ENCODE results near the gene LRRN4CL.
"Not testable (repeated sequence)": the region's sequence is repeated elsewhere in the genome, so short reads cannot be mapped to it uniquely, and the experiment has no call there.

The LRRN4CL gene

DNA sequence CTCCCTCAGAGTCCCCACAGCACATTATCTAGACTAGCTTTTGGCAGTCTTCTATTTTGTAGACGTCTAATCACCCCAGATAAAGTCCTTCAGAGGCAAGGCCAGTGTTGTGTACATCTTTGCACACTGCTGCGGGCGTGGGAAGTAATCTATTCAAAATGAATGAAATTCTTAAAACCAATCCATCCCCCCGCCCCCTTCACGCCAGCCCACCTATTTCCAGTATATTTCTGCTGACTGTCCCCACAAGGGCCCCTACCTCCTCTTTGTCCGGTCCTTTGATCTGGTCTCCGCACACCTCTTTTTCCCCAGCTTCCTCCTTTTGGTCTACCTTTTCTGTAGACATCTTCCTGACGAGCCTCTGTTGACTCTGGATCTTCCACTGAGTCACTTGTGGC is 17.5 kb upstream of the LRRN4CL start:
- in situ Hi-C loops (cut with HindIII; ENCODE audit: low pct_unique_long_range_greater_than_20kb, low sequenced_read_pairs) = no loop called here
- DNase-seq (ENCODE audit: low read depth in 1 of 2, low spot score in 1 of 2) = no peak
- no peak for TF ChIP-seq JUND (IDR thresholded peaks at IDR 0.05; ENCODE audit: low read depth)

DNA sequence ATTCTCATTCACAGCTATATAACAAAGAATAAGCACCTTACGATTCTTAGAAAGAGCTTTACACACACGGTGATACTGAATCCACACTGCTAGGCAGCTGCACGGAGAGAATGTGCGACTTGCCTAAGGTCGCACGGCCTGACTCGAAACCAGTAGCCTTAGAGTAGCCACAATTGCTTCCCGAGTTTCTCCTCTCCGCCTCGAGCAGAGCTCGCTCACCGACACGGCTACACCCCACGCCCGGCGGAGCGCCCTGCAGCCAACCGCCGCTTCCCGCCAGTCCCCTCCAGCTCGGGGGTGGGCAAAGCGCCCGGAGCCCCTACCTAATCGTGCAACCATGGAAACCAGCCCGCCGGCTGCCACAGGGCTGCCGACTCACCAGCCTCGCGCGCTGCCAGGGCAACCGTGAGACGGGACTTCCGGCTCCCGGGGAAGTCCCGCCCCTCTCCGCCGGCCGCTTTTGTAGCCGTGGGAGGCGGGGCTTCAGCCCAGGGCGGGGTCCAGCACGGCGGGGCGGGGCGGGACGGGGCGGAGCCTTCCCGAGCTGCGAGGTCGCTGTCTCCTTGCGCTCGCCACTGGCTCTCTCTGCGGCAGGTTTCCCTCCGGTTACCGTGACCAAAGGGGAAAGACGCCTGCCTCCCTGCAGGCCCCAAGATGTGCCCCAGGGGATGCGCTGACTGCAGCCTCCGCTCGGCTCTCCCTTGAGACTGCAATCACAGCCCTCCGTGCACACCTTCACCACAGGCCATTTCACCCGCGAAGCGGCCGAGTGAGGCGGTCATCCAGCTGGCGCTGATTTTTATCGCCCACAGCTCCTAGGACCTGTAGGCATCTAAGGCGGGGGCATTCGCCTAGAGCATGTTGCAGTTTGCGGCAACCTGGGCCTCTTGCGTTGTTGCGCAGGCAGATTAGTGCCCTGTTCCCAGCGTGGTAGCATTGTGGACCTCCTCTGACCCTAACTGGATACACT is 16.8 kb upstream of the LRRN4CL start:
- peak; percentile 93 to 96 for DNase-seq (ENCODE audit: low read depth in 1 of 2, low spot score in 1 of 2)
- no peak for TF ChIP-seq JUND (IDR thresholded peaks at IDR 0.05; ENCODE audit: low read depth)
- in situ Hi-C loops (cut with HindIII; ENCODE audit: low pct_unique_long_range_greater_than_20kb, low sequenced_read_pairs) = no loop called here

DNA sequence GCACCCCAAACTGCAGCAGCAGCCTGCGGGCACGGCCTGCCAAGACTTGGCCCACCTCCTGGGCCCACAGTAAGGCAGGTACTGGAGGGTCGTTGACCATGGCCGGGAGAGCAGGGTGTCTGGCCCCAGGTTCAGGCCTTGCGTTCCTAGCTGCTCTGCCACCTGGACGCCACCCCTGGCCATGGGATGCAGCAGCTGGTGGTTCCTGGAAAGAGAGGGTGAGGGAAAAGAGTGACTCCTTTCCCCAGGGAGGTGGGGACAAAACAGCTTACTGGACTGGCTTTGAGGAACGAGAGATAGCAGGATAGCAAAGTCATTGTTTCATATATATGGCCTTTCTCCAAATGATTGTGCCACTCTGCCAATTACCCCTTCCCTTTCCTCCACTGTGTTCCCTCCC is 16.1 kb upstream of the LRRN4CL start:
- DNase-seq (ENCODE audit: low read depth in 1 of 2, low spot score in 1 of 2) = peak; percentile 61 to 64
- no peak for TF ChIP-seq JUND (IDR thresholded peaks at IDR 0.05; ENCODE audit: low read depth)
- in situ Hi-C loops (cut with HindIII; ENCODE audit: low pct_unique_long_range_greater_than_20kb, low sequenced_read_pairs) = no loop called here

DNA sequence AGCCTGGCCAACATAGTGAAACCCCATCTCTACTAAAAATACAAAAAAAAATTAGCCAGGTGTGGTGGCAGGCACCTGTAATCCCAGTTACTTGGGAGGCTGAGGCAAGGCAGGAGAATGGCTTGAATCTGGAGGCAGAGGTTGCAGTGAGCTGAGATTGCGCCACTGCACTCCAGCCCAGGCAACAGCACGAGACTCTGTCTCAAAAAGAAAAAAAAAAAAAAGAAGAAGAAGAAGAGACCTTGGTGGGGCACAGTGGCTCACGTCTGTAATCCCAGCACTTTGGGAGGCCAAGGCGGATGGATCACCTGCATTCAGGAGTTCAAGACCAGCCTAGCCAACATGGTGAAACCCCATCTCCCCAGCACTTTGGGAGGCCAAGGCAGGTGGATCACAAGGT is 14.6 kb upstream of the LRRN4CL start:
- DNase-seq (ENCODE audit: low read depth in 1 of 2, low spot score in 1 of 2); in situ Hi-C loops (cut with HindIII; ENCODE audit: low pct_unique_long_range_greater_than_20kb, low sequenced_read_pairs): not testable (repeated sequence)

DNA sequence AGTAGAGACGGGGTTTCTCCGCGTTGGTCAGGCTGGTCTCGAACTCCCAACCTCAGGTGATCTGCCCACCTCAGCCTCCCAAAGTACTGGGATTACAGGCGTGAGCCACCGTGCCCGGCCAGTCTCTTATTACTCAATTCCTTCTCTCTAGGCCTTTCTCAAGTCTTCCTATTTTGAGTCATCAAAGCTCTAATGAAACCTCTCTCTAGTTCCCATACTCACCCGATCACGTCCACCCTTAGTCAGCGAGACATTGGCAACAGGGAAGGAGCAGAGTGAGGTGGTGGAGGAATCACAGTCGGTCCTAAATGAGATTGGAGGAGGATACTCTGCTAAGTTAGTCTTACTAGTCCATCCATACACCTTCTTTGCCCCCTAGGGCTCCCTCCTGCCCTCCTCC is 12.9 kb upstream of the LRRN4CL start:
- in situ Hi-C loops (cut with HindIII; ENCODE audit: low pct_unique_long_range_greater_than_20kb, low sequenced_read_pairs) = no loop called here
- no peak for DNase-seq (ENCODE audit: low read depth in 1 of 2, low spot score in 1 of 2)
- TF ChIP-seq JUND (IDR thresholded peaks at IDR 0.05; ENCODE audit: low read depth) = no peak

DNA sequence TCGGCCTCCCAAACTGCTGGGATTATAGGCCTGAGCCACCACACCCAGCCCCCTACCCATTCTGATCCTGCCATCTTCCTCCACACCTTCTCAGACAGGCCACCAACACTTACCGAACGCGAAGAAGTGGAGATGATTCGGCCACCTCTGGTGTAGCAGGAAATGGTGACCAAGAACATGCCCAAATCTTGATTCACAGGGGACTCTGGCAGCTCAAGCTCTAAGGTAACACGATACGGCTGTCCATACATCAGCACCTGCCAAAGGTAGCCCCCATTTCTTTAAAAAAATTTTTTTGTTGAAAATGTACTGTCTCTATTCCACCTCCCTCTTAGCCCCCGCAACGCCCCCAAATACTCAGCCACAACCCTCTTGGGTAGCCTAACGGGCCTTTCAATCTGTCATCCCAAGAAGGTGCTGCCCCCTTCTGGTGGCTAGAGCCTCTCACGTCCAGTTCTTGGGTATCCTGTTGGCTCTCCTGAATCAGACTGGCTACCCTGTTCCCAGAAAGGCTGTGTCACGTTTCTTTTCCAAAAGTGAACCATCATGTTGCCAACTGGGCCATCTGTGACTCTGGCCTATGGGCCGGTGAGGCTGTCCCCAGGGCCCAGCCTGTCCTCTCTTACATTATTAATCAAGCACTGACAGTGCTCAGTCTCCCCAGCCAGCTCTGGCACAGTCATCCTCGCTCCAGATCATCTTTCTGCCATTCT is 5.3 kb upstream of the LRRN4CL start:
- in situ Hi-C loops (cut with HindIII; ENCODE audit: low pct_unique_long_range_greater_than_20kb, low sequenced_read_pairs) = no loop called here
- TF ChIP-seq JUND (IDR thresholded peaks at IDR 0.05; ENCODE audit: low read depth) = no peak
- DNase-seq (ENCODE audit: low read depth in 1 of 2, low spot score in 1 of 2) = peak; percentile 77 to 89

DNA sequence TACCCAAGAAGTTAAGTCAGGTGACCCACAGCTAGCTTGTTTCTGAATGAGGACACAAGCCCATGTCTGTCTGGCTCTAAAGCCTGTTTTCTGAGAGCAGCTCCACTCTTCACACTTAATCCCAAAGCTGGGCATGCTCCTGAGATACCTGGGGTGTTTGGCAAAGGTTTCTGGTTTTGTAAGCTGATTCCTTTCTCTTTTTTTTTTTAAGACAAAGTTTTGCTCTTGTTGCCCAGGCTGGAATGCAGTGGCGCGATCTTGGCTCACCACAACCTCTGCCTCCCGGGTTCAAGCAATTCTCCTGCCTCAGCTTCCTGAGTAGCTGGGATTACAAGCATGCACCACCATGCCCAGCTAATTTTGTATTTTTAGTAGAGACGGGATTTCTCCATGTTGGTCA is 4.3 kb upstream of the LRRN4CL start:
- DNase-seq (ENCODE audit: low read depth in 1 of 2, low spot score in 1 of 2); in situ Hi-C loops (cut with HindIII; ENCODE audit: low pct_unique_long_range_greater_than_20kb, low sequenced_read_pairs): not testable (repeated sequence)

DNA sequence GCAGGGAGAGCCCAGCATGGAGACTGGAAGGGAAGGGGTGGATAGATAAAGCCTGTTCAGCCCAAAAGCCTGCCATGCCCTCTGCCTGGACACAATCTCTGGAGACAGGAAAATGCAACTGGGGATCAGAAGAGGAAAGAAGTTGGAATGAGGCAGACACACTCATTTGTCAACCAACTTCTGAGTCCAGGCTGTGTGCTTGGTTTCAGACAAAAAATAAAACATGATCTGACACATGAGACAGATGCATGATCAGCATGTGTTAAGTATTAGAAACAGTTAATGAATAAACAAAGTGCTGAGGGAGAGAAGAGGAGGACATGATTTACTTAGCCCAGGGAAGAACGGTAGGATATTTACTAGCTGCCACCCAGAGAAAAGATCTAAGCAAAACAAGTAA is 839 bp downstream of the LRRN4CL start:
- in situ Hi-C loops (cut with HindIII; ENCODE audit: low pct_unique_long_range_greater_than_20kb, low sequenced_read_pairs) = no loop called here
- no peak for DNase-seq (ENCODE audit: low read depth in 1 of 2, low spot score in 1 of 2)
- no peak for TF ChIP-seq JUND (IDR thresholded peaks at IDR 0.05; ENCODE audit: low read depth)

DNA sequence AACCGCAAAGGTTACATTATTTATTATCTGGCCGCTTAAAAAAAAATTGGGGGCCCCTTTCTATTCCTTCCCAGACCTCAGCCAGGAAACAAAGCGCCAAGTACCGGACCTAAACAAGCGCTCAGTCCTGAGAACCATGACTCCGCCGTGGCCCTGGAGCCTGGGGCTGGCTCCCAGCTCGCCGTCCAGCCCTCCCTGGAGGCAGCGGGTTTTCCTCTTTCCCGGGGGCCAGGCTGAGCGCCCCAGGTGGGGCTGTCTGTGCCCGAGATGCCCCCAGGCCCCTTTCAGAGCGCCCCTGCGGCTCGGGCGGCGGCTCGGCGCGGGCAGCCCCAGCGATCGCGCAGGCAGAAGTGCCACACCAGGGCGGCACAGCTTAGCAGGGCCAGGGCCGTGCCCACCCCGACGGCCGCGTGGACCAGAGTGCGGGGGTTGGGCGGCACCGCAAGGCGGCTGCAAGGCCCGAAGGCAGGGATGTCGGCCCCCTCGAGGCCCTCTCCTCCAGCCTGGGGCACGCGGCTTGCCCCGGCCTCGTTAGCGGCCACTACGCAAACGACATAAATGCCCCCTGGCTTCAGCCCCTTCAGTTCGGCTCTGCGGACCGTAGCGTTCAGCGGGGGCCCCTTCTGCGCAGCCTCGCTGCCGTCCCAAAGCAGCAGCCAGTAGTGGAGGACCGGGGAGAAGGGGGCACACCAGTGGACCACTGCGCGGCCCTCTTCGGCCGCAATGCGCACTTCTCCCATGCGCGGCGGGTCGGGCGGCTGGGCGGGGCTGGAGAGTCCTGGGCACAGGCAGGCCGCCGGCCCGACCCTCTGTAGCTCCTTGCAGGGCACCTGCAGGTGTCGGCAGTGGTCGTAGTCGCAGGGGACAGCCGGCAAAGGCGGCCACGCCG is 1.6 kb downstream of the LRRN4CL start:
- no peak for TF ChIP-seq JUND (IDR thresholded peaks at IDR 0.05; ENCODE audit: low read depth)
- in situ Hi-C loops (cut with HindIII; ENCODE audit: low pct_unique_long_range_greater_than_20kb, low sequenced_read_pairs) = no loop called here
- DNase-seq (ENCODE audit: low read depth in 1 of 2, low spot score in 1 of 2) = no peak

DNA sequence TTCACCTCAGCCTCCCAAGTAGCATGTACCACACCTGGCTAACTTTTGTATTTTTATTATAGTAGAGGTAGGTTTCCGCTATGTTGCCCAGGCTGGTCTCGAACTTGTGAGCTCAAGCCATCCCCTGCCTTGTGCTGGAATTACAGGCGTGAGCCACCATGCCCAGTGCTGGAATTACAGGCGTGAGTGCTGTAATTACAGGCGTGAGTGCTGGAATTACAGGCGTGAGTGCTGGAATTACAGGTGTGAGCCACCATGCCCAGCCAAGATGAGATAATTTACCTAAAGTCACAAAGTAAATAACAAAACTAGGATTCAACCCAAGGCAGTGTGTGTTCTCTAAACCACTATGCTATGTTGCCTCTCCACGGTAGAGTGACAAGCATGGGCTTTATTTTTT is 6.8 kb downstream of the LRRN4CL start:
- in situ Hi-C loops (cut with HindIII; ENCODE audit: low pct_unique_long_range_greater_than_20kb, low sequenced_read_pairs) = no loop called here
- peak; percentile 49 to 69 for DNase-seq (ENCODE audit: low read depth in 1 of 2, low spot score in 1 of 2)
- TF ChIP-seq JUND (IDR thresholded peaks at IDR 0.05; ENCODE audit: low read depth) = no peak

DNA sequence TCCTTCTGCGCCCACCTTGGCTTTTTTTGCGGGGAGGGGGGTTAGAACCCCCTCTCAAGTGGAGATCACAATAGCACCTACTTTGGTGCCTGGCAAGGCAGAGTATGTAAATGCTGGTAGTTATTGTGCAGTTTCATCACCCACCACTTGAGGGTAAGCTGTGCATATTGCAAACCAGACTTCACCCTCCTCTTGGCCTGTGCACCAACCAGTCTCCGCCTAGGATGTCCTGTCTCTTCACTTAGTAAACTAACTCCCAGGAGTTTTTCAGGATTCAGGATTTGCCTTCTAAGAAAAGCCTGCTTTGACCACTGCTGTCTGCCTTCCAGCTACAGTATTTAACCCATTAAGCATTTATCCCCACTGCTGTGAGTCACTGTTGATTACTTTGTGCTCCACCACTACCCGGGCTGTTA is 8.5 kb downstream of the LRRN4CL start:
- TF ChIP-seq JUND (IDR thresholded peaks at IDR 0.05; ENCODE audit: low read depth) = no peak
- in situ Hi-C loops (cut with HindIII; ENCODE audit: low pct_unique_long_range_greater_than_20kb, low sequenced_read_pairs) = no loop called here
- peak; percentile 91 to 92 for DNase-seq (ENCODE audit: low read depth in 1 of 2, low spot score in 1 of 2)
